OCI-LY1 (cell line): ENCODE data around the gene ACAA1.

Source experiments
- CTCF ChIP-seq: fragments of 200-600 bp; sonication (generic), shearing (Covaris generic); IDR thresholded peaks from 2 replicates; pipeline ENCODE4 v1.5.1; 2017; ENCODE audit warnings: mild to moderate bottlenecking, antibody characterized with exemption, low read length, moderate library complexity, mixed read lengths
- EZH2 ChIP-seq: fragments of 200-600 bp; sonication (generic), shearing (Covaris generic); IDR thresholded peaks from 2 replicates; pipeline ENCODE4 v1.8.0; 2017; ENCODE audit warnings: borderline replicate concordance, mixed run types, mild to moderate bottlenecking, antibody characterized with exemption, low read length, moderate library complexity, mixed read lengths

GRCh38 chr3:38148311-38148882, 11.5 kb upstream of the ACAA1 start:
- TF ChIP-seq CTCF, result no peak
- no peak for TF ChIP-seq EZH2
